HG03460 (cell line): ENCODE measurements around the gene ZNF217.
"Not testable (repeated sequence)": the region's sequence is repeated elsewhere in the genome, so short reads cannot be mapped to it uniquely, and the experiment has no call there.

Experiments
- ATAC-seq: cut with Tn5 transposase; IDR thresholded peaks from one replicate; pipeline ENCODE4 v1.9.1; 2021; ENCODE audit not compliant: unreplicated experiment

Gene ZNF217

DNA sequence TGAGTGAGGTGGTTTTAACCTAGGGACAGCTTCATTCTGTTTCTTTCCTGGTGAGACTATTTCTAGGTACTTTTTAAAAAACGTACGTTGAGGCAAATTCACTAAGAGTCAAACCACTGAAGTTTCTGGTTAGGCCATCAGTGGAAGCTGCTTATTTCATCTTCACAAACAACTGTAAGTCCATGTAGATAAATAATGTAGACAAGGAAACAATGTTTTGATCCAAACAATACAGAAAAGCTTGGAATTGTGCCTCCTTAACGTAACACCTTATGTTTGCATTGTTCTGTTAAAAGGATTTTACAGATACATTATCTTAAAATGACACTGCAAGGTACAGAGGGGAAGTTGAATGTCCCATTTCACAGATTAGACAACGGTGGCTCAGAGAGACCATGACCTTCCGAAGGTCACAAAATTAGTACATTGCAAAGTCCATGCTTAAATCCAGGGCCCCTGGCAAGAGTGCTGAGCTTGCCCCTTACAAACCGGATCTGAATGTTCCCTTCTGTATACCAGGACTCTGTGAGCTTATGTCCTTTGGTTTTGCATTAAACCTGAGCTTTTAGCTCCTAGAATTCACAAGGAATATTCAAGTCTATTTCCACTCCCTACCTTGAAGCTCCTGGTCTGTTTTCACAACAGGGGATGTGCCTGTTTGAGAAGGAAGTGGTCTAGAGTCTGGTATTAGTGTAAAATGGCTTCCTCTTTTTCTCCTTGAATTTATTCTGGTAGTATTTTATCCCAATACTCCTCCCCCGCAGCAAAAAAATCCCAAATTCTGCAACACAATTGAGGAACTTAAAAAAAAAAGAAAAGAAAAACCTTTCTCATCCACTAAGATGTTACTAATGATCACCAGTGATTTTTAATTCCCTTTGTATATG is 28.9 kb upstream of the ZNF217 start:
- no peak for ATAC-seq

DNA sequence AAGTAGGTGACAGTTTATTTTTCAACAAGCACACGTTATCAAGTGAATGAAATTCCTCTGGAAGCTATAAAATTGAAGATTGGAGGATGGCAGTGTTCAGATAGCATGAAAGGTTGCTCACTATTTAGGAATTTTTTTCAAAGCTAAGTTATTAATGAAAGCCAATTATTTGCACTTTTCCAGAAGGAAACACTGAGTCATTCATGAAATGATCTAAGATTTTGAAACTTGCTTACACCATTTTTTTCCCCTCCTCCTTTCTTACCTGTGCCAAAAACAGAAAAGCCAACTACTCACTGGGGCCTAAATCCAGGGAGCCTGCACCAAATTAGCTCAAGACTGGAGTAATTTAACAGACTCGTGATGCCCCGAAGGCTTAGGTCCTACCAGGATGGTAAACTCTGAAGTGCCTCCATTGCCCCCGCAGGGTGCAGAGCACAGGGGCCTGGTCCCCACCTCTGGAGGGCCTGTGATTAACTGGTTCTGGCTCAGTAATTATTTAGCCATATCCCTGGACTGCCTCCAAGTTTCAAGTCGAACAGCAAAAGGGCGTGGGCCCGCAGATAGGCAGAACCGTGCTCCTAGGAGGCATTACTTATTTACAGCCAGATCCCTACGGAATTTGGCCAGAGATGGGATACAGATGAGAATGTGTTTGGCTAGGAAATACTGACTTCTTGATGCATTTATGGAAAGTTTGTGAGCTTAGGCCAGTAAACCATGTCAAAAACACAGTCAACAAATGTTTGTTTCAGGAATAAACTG is 28.0 kb upstream of the ZNF217 start:
- no peak for ATAC-seq

DNA sequence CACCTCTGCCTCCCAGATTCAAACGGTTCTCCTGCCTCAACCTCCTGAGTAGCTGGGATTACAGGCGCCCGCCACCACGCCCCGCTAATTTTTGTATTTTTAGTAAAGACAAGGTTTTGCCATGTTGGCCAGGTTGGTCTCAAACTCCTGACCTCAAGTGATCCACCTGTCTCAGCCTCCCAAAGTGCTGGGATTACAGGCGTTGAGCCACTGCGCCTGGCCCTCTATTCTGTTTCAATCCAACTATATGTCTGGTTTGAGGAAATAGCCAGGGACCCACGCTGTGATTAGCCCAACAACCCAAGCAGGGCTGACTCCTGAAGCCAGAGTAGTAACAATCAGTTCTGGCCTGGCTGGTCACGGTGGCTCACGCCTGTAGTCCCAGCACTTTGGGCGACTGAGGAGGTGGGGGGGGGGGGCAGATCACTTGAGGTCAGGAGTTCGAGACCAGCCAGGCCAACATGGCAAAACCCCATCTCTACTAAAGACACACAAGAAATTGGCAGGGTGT is 24.9 kb upstream of the ZNF217 start:
- ATAC-seq = not testable (repeated sequence)

DNA sequence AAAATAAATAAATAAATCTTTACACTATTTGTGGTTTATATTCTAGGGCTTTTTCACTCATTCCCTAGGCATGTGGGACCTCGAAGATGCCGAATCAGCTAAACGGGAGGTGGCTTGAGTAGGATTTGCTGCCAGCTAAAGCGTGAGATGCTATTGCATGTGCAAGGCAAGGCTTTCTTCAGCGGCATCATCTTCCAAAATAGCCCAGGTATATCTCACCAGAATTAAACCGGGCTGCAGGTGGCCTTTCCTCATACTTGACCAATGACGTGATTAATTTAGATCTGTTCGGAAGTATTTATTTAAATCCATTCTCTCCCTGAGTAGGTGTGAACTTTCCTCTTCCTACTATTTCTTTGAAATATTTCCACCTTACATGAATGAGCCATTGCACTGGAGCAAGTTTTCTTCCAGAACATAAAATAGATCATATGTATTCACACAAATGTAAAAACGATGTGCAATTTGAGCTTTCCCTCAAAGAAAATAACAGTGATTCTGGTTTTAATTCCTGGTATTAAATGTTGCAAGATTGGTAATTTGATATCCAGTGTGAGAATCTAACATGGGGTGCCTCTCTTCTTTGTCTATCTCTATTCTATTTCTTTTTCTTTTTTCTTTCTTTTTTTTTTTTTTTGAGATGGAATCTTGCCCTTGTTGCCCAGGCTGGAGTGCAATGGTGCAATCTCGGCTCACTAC is 24.3 kb upstream of the ZNF217 start:
- no peak for ATAC-seq

DNA sequence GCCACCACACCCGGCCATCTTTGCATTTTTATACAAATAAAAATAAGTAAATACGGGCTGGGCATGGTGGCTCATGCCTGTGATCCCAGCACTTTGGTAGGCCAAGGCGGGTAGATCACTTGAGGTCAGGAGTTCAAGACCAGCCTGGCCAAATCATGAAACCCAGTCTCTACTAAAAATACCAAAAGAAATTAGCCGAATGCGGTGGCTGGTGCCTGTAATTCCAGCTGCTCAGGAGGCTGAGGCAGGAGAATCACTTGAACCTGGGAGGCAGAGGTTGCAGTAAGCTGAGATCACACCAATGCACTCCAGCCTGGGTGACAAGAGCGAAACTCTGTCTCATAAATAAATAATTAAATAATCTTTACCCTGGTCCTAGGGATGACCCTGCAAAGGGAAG is 22.9 kb upstream of the ZNF217 start:
- ATAC-seq = not testable (repeated sequence)

DNA sequence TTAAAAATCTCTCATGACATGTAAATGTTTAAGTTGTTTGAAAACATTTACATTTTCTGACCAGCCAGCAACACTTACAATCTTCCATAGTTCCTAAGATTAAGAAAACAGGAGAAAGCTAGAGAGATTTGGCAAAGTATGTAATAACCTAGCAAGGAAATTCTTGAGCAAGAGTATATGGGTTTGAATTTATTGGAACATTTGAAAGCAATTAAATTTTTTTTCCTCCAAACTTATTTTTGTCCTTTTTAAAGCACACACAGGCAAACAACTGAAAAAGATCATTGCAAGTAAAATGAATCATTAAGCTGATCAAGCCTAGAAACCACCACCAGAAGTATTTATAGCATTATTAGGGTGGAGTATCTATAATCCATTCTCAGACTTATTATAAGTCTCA is 20.1 kb upstream of the ZNF217 start:
- no peak for ATAC-seq

DNA sequence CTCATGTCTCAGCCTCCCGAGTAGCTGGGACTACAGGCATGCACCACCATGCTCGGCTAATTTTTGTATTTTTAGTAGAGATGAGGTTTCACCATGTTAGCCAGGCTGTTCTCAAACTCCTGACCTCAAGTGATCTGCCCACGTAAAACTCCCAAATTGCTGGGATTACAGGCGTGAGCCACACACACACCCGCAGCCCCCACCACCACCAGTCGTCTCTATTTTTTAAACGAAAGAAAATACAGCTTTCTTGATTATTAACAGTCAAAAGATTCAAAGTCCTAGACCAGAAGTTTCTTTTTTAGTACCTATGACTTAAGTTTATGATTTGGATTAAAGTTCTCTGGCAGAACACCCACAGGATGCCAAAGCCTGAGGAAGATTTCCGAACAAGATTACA is 18.6 kb upstream of the ZNF217 start:
- not testable (repeated sequence) for ATAC-seq

DNA sequence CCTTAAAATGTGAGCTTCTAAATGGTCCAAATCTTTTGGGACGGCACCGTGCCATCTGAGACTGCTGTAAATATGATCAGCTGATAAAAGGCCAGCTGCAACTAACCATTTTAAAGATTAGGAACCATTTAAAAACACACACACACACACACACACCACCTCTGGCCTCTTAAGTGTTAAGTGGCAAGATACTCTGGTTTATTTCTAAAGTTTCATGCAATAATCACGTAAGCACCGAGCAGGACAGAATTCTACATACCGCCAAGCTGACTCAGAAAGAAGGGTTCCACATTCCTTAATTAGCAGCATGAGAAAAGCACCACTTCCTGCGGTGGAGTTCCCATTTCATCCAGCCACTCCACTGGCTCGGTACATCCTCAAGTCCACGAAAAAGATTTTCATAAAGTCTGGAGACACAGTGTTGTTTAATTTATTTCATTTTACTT is 17.8 kb upstream of the ZNF217 start:
- no peak for ATAC-seq

DNA sequence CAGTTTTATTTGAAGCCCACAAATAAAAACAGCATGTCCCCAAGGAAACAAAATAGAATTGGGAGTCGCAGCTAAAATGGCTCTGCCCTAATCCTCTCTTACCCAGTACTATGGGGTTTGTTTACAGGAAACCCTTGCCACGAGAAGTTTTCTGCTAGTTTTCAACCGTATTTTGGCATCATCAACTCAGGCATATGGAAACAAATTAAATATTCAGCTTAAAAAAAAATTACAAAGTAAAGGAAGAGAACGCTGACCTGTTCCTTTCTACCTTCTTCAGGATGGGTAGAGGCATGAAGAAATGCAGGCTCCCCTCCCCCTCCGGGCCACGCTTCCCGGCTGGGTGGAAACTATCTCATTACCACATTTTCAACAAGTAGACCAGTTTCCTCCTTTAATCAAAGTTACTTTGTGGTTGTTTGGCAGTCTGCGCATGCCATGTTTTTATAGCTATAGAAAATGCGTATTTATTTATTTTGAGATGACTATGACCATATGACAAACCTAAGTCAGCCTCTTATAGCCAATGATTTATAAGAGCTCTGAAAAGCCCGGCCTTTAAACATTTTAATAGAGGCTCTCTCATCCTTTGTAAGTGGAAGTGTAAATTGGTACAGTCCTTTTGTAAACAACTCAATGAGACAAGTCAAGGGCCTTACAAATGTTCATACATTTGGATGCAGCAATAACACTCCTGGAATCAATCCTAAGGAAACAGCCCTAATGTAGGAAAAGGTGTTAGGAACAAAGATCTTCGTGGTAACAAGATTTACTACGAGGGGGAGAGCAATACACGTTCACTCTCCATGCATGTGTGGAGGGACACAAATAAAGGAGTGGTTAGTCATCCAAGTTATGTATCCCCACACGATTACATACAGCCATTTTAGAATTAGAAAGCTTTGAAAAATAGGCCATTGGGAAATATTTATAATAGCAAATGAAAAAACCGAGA is 16.1 kb upstream of the ZNF217 start:
- ATAC-seq = peak; percentile 43

DNA sequence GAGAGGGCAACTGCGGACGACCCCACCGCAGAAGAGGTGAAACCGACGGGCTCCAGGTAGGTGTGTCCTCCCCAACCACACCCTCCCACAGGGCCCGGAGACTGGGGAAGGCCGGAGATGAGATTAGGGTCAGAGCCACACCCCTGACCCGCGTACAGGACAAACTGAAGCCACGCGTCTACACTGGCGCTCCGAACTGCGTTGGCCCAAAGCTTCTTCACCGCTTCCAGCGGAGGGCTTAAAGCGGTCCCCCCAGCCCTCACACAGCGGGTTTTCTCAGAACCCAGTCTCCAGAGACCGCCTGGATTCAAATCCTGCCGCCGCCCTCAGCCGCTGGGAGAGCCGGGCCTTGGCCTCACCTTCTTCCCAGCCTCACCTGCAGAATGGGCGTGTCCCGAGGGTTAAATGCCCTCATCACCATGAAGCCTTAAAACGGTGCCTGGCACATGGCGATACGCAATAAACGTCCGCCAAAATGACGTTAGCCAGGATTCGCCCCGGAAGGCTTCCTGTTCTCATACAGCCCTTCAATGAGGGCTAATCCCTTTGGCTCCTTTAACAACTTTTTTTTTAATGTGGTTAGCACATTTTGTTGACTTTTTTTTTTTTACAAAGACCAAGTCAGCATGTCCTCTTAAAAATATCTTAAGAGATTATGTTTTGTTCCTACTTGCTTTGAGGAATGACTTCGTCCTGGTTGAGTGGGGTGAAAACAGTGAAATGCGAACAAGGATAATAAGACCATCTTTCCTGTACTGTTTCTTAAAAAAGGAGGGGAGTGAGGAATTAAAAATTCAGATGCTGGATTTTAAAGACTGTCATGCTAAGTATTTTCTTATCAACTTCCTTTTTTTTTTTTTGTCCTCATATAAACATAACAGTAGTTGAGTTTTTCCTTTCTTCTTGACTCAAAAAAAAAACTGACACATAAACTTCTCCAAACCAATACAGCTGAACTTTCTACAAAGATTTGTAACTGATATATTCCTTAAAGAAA is 15.1 kb upstream of the ZNF217 start:
- no peak for ATAC-seq

DNA sequence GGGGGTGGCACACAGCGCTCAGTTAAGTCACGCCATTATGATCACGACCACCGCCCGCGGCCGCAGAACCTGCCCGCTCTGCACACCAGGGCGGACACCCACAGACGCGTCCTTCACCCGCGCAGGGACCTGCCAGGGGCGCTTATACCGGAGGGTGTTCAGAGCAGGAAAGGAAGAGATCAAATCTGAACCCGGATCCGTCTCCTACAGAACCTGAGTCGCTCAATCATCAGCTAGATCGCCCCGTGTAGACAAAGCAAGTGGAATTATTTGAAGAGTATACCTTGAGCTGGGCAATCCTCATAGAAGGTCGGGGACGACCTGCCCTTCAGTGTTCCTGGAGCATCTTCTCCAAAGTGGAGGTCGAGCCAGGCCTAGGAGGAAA is 14.4 kb upstream of the ZNF217 start:
- no peak for ATAC-seq

DNA sequence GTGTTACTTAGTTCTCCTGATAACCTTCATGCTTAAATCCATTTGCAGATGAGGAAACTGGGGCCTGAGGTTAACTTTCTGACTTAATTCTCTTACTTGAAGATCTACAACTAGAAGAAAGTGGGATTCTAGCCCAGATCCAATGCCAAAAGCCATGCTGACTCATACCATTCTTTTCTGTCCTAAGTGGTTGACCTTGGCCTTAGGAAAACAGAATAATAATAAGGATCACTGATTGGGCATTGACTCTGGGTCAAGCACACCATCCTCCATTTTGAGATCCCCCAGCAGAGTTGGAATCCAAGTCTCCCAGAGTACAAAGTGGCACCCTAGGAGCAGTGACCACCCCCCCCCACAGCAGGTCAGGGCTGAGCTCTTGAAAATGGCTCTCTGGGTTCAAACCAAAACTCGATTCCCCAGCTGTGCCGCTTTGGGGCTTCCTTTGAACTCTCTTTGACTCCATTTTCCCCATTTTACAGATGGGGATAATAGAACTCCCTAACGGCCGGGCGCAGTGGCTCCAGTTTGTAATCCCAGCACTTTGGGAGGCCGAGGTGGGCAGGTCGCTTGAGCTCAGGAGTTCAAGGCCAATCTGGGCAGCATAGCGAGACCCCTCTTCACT is 12.8 kb upstream of the ZNF217 start:
- ATAC-seq = no peak

DNA sequence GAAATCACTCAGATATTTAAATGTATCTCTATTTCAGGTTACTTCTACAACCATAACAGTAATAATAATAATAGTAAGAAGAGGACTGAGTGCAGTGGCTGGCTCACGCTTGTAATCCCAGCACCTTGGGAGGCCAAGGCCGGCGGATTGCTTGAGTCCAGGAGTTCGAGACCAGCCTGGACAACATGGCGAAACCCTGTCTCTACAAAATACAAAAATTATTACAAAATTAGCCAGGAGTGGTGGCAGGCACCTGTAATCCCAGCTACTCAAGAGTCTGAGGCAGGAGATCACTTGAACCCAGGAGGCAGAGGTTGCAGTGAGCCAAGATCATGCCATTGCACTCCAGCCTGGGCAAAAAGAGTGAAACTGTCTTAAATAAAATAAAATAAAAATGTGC is 11.8 kb upstream of the ZNF217 start:
- not testable (repeated sequence) for ATAC-seq

DNA sequence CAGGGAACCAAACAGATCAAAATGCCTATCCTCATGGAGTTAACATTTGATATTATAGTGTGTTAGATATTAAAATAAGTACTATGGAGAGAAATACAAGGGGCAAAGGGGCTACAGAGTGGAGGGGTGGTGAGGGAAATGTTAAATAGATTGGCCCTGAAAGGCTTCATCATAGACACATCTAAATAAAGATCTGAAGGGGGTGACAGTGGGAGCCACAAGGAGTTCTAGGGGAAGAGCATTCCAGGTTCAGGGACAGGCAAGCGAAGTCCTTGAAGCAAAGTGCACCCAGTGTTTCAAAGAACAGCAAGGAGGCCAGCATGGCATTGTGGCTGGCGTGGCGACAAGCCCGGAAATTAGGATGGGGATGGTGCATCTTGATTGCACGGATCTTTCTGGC is 11.2 kb upstream of the ZNF217 start:
- ATAC-seq = not testable (repeated sequence)

DNA sequence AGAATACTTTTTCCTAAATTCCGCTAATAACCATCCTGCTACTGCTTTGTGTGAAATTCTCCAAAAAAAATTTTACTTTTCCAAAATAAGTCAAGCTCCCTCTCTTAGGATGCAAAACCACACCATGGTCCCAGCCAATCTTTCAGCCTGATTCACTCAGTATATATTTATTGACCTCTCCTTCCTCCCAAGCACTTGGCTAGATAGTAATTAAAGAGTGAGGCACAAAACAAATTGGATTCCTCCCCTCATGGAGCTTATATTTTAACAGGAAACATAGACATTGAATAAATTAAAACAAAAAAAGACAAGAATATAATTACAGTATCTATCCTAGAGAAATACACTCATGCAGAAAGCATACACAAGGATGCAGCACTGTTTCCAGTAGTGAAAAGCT is 9.0 kb upstream of the ZNF217 start:
- ATAC-seq = no peak

DNA sequence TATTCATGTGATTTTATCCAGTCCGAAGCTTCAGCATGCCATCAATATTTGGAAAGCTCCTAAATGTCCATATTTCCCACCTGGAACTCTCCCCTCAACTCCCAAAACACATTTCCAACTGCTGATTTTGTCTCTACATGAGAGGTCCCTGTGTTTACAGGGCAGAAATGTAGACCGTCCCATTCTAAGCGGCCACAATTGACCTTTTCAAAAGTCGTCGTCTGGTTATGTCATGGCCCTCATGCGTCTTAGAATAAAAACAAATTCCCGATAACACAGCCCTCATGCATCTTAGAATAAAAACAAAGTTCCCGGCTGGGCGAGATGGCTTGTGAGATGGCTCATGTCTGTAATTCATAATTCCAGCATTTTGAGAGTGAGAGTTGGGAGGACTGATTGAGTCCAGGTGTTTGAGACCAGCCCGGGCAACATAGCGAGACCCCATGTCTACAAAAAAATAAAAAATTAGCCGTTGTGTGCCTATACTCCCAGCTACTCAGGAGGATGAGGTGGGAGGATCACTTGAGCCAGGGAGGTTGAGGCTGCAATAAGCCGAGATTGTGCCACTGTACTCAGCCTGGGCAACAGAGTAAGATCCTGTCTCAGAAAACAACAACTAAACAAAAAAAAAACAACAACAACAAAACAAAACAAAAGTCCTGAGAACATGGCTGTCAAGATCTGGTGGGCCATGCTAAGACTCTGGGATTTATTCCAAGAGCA is 6.4 kb upstream of the ZNF217 start:
- ATAC-seq = no peak

DNA sequence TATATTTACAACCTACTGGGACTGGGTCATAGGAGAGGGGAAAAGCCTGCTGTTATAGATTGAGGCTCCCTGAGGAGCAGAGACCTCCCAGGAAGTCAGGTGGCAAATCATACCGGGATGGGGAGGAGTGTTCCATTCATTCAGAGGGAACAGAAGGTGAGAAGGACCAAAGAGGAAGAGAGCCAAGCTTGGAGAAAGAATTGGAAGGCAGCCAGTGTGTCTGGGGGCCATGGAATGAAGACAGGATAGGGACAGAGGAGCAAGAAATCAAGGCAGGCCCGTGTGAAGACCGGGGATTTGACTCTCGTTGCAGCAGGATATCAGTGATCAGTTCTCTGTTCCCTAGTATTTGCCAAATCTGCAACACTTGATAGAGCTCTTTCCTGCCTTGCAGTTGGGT is 5.7 kb upstream of the ZNF217 start:
- ATAC-seq = no peak

DNA sequence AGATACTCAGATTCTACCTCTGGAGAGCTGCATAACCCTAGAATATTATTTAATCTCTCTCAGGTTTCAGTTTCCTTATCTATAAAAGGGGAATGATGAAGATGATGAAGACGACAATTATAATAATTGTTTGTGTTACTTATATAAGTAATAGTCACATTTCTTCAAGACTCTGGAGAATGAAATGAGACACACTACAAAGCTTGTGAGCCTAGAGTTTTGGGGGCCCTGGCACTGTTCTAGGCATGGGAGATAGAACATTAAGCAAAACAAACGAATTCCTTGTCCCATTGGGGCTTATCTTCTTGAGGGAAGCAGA is 5.4 kb upstream of the ZNF217 start:
- ATAC-seq = no peak
